Left ventricle myocardium inferior (tissue), 1 donor: ENCODE data around the gene ZFP64. TPM values are rescaled to one million over a fixed set of nuclear protein-coding genes. Genes with fewer than 3 reads are reported as not detected.

Source experiments
- DNase-seq: peaks from one replicate; pipeline ENCODE4 v3.0.0-alpha.2; 2020
- H3K27ac ChIP-seq: fragments of 200-600 bp; replicated peaks from 2 replicates; pipeline ENCODE4 v1.8.0; 2021
- H3K27me3 ChIP-seq: fragments of 200-600 bp; 2 replicates; pipeline ENCODE4 v1.8.0; 2021; ENCODE audit warnings: low read depth
- H3K36me3 ChIP-seq: fragments of 200-600 bp; 2 replicates; pipeline ENCODE4 v1.8.0; 2021
- H3K4me1 ChIP-seq: fragments of 200-600 bp; 2 replicates; pipeline ENCODE4 v1.8.0; 2021
- H3K4me3 ChIP-seq: fragments of 200-600 bp; 2 replicates; pipeline ENCODE4 v1.8.0; 2021; ENCODE audit warnings: mild to moderate bottlenecking, moderate library complexity
- H3K9me3 ChIP-seq: fragments of 200-600 bp; replicated peaks from 2 replicates; pipeline ENCODE4 v1.8.0; 2021
- CTCF ChIP-seq: fragments of 200-600 bp; IDR thresholded peaks from 2 replicates; pipeline ENCODE4 v1.8.0; 2021; ENCODE audit warnings: antibody characterized with exemption, mild to moderate bottlenecking, borderline replicate concordance
- intact Hi-C: fragments of 100-400 bp; cut with micrococcal nuclease; formaldehyde crosslinking; loops from one replicate; pipeline ENCODE4 v1.11.0; 2022
- long read RNA-seq: library from polyadenylated mRNA; unstranded; transcript quantifications from one replicate; pipeline ENCODE4 v2.0.0, GENCODE V29; 2021
- total RNA-seq: library from RNA; stranded (reverse); fragmentation: NEBNext Ultra II Directional; extraction: Animal tissue kit (Norgen Biotek cat#: 25700); gene quantifications from one replicate; pipeline ENCODE4 v1.2.1, GENCODE V29; 2021
- donor health status: DM: no; HTN: yes; CAD: no; lungs with severe emphysema.

The ZFP64 gene
- 8.4 TPM for total RNA-seq
- long read RNA-seq, transcript ZFP64-201 (6 exons, 3,264 nt) = major isoform, 6 of 15 reads
- long read RNA-seq, partial matches to known transcripts = 3 of 15 reads
- long read RNA-seq, other reads (novel, unspliced or antisense) = 4 of 15 reads

DNA sequence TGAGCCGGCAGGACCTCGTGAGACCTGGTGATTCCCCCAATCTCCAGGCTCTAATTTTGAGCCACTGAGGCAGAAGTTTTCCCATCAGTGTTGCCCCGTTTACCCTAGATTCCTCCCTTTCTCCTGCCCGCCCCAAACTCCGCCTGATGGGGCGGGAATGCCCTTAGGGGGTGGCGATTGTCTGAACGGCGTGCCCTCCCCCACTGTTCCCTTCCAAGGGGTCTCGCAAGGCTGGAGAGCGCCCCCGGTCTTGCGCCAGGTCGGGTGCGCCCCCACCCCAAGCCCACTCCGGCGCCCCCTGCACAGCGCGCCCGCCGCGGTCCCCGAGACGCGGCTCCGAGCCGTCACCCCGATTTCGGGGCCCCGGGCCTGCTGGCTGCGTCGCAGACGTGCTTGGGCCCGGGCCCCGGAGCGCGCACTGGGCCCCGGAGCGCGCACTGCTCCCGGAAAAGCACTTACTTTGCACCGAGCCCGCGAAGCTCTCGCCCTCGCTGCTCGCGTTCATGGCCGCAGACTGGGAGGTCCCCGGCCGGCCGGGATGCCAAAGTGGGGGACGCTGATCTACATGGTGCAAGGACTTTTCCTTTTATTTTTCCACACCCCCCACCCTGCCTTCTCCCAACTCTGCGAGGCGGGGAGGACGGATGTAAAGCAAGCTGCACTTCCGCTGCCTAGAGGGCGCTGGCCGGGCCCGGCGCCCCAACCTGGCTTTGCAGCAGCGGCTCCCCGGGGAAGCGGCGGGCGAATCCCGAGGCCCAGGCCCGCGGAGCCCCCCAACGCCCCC, at the start of gene ZFP64:
TSS of gene ZFP64 (minus strand) at position 648 of the 784 bp plus-strand sequence. CDS start at position 505, 143 bp downstream.
- TF ChIP-seq CTCF = peak; percentile 62
- H3K9me3 ChIP-seq = no peaks in the 10 kb centered on the region
- H3K27me3 ChIP-seq = no peaks in the 10 kb centered on the region
- intact Hi-C loops = no loop called here
- H3K4me1 ChIP-seq = peaks cover 35% of the 10 kb centered on the region
- peak; percentile 78 for DNase-seq
- H3K27ac ChIP-seq = peak within 1 kb of the TSS; percentile 98
- H3K36me3 ChIP-seq = peaks cover 8% of the 10 kb centered on the region
- H3K4me3 ChIP-seq = peak within 1 kb of the TSS; percentile 99

DNA sequence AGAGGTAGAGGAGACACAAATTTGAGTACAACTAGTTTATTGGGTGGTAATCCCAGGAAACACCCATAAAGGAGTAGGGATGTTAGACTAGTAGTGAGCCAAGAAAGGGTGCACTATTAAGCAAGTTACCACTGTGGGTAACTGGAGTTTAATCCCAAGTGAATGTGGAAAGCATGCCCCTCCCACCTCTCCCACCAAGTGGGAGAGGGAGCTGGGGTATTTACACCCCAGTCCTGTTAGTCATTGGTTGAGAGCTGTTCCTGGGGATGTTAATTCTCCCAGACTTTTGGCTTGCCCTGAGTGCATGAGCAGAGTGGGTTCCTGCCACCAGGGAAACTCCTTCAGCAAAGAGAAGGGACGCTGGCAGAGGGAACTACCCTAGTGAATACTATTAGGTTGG, 49.2 kb upstream of the ZFP64 start:
- no peak overlapping the region for H3K4me3 ChIP-seq
- no peak overlapping the region for H3K27ac ChIP-seq
- no peak for DNase-seq
- H3K9me3 ChIP-seq = no peaks in the 10 kb centered on the region
- intact Hi-C loops = no loop called here
- H3K4me1 ChIP-seq = no peaks in the 10 kb centered on the region
- no peaks in the 10 kb centered on the region for H3K36me3 ChIP-seq
- H3K27me3 ChIP-seq = peaks cover 19% of the 10 kb centered on the region
- no peak for TF ChIP-seq CTCF

DNA sequence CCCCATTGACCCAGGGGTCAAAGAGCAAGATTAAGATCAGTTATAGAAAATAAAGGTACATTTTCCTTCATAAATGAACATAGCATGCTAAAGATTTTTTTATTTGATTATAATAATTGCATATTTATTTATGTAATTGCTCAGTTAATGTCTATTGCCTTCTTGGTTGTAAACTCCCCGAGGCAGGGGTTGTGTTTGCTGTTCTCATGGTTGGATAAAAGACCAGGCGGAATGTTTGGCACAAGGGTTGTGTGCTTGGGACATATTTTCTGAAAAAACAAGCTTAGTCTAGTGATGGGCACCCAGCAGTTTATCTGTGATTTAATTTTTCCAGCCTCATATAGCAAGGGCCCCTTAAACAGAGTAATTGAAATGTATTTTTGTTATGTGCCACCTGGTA, 47.5 kb upstream of the ZFP64 start:
- peaks cover 19% of the 10 kb centered on the region for H3K27me3 ChIP-seq
- H3K9me3 ChIP-seq = no peaks in the 10 kb centered on the region
- intact Hi-C loops = no loop called here
- no peak overlapping the region for H3K4me3 ChIP-seq
- no peaks in the 10 kb centered on the region for H3K36me3 ChIP-seq
- no peak for TF ChIP-seq CTCF
- H3K27ac ChIP-seq = no peak overlapping the region
- DNase-seq = no peak
- H3K4me1 ChIP-seq = no peaks in the 10 kb centered on the region

DNA sequence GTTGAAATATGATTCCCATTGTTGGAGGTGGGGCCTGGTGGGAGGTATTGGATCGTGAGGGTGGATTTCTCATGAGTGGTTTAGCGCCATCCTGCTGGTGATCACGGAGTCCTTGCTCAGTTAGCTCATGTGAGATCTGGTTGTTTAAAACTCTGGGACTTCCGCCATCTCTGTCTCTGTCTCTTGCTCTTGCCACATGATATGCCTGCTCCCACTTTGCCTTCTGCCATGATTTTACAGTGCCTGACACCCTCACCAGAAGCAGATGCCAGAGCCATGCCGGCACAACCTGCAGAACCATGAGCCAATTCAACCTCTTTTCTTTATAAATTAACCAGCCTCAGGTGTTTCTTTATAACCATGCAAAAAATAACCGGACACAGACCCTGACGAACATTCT, 44.7 kb upstream of the ZFP64 start:
- DNase-seq = no peak
- intact Hi-C loops = no loop called here
- no peaks in the 10 kb centered on the region for H3K4me1 ChIP-seq
- H3K4me3 ChIP-seq = no peak overlapping the region
- no peak overlapping the region for H3K27ac ChIP-seq
- H3K36me3 ChIP-seq = no peaks in the 10 kb centered on the region
- no peaks in the 10 kb centered on the region for H3K9me3 ChIP-seq
- no peak for TF ChIP-seq CTCF
- peaks cover 13% of the 10 kb centered on the region for H3K27me3 ChIP-seq

DNA sequence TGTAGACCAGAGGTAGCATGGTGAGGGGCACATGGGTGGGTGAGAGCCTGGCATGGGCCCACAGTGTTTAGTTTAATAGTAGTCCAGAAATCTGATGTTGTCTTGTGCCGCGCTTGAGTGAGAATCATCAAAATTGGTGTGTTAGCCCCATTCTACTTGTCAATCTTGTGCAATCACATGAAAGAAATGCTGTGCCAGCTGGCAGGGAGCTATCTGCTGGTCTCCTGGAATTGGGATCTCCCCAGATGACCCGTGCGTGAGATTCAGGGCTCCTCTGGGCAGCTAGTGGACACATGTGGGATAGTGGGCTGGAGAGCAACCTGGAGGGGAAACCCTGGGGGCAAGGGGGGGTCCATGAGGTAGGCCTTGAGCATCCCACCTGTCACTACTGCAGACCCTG, 43.5 kb upstream of the ZFP64 start:
- no peak for DNase-seq
- no peak for TF ChIP-seq CTCF
- intact Hi-C loops = no loop called here

More for the DNA sequence above, 43.5 kb upstream of the ZFP64 start:
- H3K4me3 ChIP-seq = no peak overlapping the region
- H3K27me3 ChIP-seq = peaks cover 8% of the 10 kb centered on the region
- H3K9me3 ChIP-seq = no peaks in the 10 kb centered on the region
- H3K36me3 ChIP-seq = no peaks in the 10 kb centered on the region
- H3K4me1 ChIP-seq = peaks cover 2% of the 10 kb centered on the region
- H3K27ac ChIP-seq = no peak overlapping the region
